Neural progenitor cell (in vitro differentiated cells): ENCODE measurements around the gene DTD1. TPM values are rescaled to one million over a fixed set of nuclear protein-coding genes. Genes with fewer than 3 reads are reported as not detected.

Experiments
- small RNA-seq: library from RNA; depleted of rRNA; stranded (forward); fragments of <200 nt; gene quantifications from one replicate; pipeline ENCODE3, GENCODE V24; 2015
- total RNA-seq: library from RNA; depleted of rRNA; stranded (reverse); fragments of >200 nt; gene quantifications from 2 replicates; pipeline ENCODE4 v1.2.3, GENCODE V29; 2015; ENCODE audit warnings: low replicate concordance

Gene DTD1
- total RNA-seq, 1 donor from 2014 or later = 92.6 TPM

Small RNA genes lying within 50 kb of the gene (small RNA-seq; reads per million reads assigned to genes)
- not detected for gene RN7SL638P
- not detected for gene RNU6ATAC34P

Other genes starting within 250 kb of the DTD1 start
- gene DZANK1, start 121.0 kb upstream of the DTD1 start, total RNA-seq = 5.3 and 8.3 TPM in 2 replicates
- 20.9 and 28.5 TPM in 2 replicates for gene POLR3F, start 120.7 kb upstream of the DTD1 start, total RNA-seq
- 29.5 and 45.8 TPM in 2 replicates for gene RBBP9, start 90.8 kb upstream of the DTD1 start, total RNA-seq
- 55.7 and 57.2 TPM in 2 replicates for gene SEC23B, start 80.1 kb upstream of the DTD1 start, total RNA-seq
- 99.3 and 150 TPM in 2 replicates for gene SMIM26, start 20.6 kb upstream of the DTD1 start, total RNA-seq
- gene SCP2D1, start 225.7 kb downstream of the DTD1 start, total RNA-seq = not detected in 2 replicates